OCI-LY7 (cell line): ENCODE results near the gene ZCCHC4.

Experiments used
- EZH2phosphoT487 ChIP-seq: fragments of 200-600 bp; sonication (generic); IDR thresholded peaks from 2 replicates; pipeline ENCODE4 v1.6.1; 2018; ENCODE audit warnings: low read depth, borderline replicate concordance, mild to moderate bottlenecking, mixed run types, antibody characterized with exemption, low read length, moderate library complexity, mixed read lengths
- TF ChIP-seq, protein P1 (sequence below): fragments of 200-600 bp; sonication (generic); conservative IDR thresholded peaks from 2 replicates; pipeline ENCODE4 v1.5.1; 2014; ENCODE audit warnings: mild to moderate bottlenecking, antibody characterized with exemption, low read length, moderate library complexity, mixed read lengths

DNA sequence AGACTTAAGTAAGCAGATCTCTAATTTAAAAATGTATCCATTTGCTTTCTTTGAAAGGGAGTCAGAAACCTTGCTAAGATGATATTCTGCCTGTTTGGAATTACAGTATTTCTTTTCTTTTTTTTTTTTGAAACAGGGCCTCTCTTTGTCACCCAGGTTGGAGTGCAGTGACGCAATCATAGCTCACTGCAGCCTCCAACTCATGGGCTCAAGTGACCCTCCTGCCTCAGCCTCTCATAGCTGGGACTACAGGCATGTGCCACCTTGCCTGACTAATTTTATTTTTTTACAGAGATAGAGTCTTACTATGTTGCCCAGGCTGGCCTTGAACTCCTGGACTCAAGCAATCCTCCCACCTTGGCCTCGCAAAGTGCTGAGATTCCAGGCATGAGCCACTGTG is 104.4 kb downstream of the ZCCHC4 start:
- TF ChIP-seq, protein P1, sequence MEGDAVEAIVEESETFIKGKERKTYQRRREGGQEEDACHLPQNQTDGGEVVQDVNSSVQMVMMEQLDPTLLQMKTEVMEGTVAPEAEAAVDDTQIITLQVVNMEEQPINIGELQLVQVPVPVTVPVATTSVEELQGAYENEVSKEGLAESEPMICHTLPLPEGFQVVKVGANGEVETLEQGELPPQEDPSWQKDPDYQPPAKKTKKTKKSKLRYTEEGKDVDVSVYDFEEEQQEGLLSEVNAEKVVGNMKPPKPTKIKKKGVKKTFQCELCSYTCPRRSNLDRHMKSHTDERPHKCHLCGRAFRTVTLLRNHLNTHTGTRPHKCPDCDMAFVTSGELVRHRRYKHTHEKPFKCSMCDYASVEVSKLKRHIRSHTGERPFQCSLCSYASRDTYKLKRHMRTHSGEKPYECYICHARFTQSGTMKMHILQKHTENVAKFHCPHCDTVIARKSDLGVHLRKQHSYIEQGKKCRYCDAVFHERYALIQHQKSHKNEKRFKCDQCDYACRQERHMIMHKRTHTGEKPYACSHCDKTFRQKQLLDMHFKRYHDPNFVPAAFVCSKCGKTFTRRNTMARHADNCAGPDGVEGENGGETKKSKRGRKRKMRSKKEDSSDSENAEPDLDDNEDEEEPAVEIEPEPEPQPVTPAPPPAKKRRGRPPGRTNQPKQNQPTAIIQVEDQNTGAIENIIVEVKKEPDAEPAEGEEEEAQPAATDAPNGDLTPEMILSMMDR, result no peak
- TF ChIP-seq EZH2phosphoT487, result no peak
